ENCODE data around the gene GDF15. TPM values are rescaled to one million over a fixed set of nuclear protein-coding genes. Genes with fewer than 3 reads are reported as not detected.

Gene GDF15
- polyA plus RNA-seq, 3 donors = 0.36 TPM; not detected in 2

GRCh38 chr19:18393836-18394235, 7.9 kb downstream of the GDF15 start:
- Histone ChIP-seq H3K79me2 (ENCODE audit: insufficient read depth, low read length) (peaks cover 98% of the 10 kb centered on the region), H3K36me3 (replicated peaks in 1 of 2; ENCODE audit: control insufficient read depth in 1 of 2, insufficient read depth in 2 of 2, low read length in 2 of 2) (peaks cover 46 to 64% of the 10 kb centered on the region in 2 donors), H3K9me3 (replicated peaks in 1 of 2; ENCODE audit: control insufficient read depth in 1 of 2, insufficient read depth in 1 of 2, low read length in 2 of 2) (no peaks in the 10 kb centered on the region), H3K4me2 (replicated peaks; ENCODE audit: extremely low read depth, low read length, poor library complexity, severe bottlenecking) (peak overlapping the region; percentile 98), H3K9ac (ENCODE audit: insufficient read depth, low read length, poor library complexity, severe bottlenecking) (peak overlapping the region; percentile 83), H3K27ac (ENCODE audit: low read depth in 1 of 2, low read length in 2 of 2) (peak overlapping the region; percentile 96 to 97), H2AFZ (ENCODE audit: insufficient read depth, low read depth, low read length, poor library complexity, severe bottlenecking) (peak overlapping the region; percentile 18), H3K4me1 (ENCODE audit: control insufficient read depth in 1 of 2, insufficient read depth in 2 of 2, low read length in 2 of 2) (peaks cover 79 to 95% of the 10 kb centered on the region in 2 donors), H3K27me3 (ENCODE audit: control insufficient read depth in 2 of 2, insufficient read depth in 2 of 2, low read length in 2 of 2) (no peaks in the 10 kb centered on the region), H4K20me1 (ENCODE audit: insufficient read depth, low read length) (peaks cover 72% of the 10 kb centered on the region), H3K4me3 (replicated peaks in 1 of 3; ENCODE audit: low read depth in 2 of 3, low read length in 3 of 3) (peak overlapping the region; percentile 57 to 100 (median 97))
- peak overlapping the region; percentile 95 to 99 (median 98) for H3K27ac Mint-ChIP-seq
- peaks cover 0 to 4% (median 3%) of the 10 kb centered on the region in 3 donors for H3K27me3 Mint-ChIP-seq (ENCODE audit: low read depth in 3 of 3)
- H3K36me3 Mint-ChIP-seq = peaks cover 60 to 78% of the 10 kb centered on the region in 2 donors
- H3K9me3 Mint-ChIP-seq = peaks cover 0 to 3% (median 0%) of the 10 kb centered on the region in 7 donors
- H3K4me1 Mint-ChIP-seq = peaks cover 69% of the 10 kb centered on the region
- peak; percentile 83 to 90 (median 83) for DNase-seq
- no peak for TF ChIP-seq CTCF (IDR thresholded peaks at IDR 0.05)
- whole genome bisulfite sequencing (ENCODE audit: insufficient coverage) = 6% methylated on average over 7 of the region's 7 CpGs
- peak overlapping the region; percentile 96 to 98 for H3K4me3 Mint-ChIP-seq
- intact Hi-C loops (cut with micrococcal nuclease) = loop anchor here in 1 of 2 donors (1.0 to 5.0 kb wide), 3 partner anchors 7 to 222 kb away; partner anchors contain the start of genes IFI30 and SSBP4

GRCh38 chr19:18396471-18397241, 10.7 kb downstream of the GDF15 start:
- peaks cover 0 to 1% (median 1%) of the 10 kb centered on the region in 3 donors for H3K27me3 Mint-ChIP-seq (ENCODE audit: low read depth in 3 of 3)
- H2AFZ ChIP-seq (ENCODE audit: insufficient read depth, low read depth, low read length, poor library complexity, severe bottlenecking) = no peak overlapping the region
- no peak for DNase-seq

More at GRCh38 chr19:18396471-18397241, 10.7 kb downstream of the GDF15 start:
- Histone ChIP-seq H3K27me3 (ENCODE audit: control insufficient read depth in 2 of 2, insufficient read depth in 2 of 2, low read length in 2 of 2) (no peaks in the 10 kb centered on the region), H3K4me2 (replicated peaks; ENCODE audit: extremely low read depth, low read length, poor library complexity, severe bottlenecking) (peak overlapping the region; percentile 98), H3K4me1 (ENCODE audit: control insufficient read depth in 1 of 2, insufficient read depth in 2 of 2, low read length in 2 of 2) (peaks cover 80 to 95% of the 10 kb centered on the region in 2 donors), H3K79me2 (ENCODE audit: insufficient read depth, low read length) (peaks cover 80% of the 10 kb centered on the region), H4K20me1 (ENCODE audit: insufficient read depth, low read length) (peaks cover 44% of the 10 kb centered on the region), H3K36me3 (replicated peaks in 1 of 2; ENCODE audit: control insufficient read depth in 1 of 2, insufficient read depth in 2 of 2, low read length in 2 of 2) (peaks cover 21 to 36% of the 10 kb centered on the region in 2 donors), H3K27ac (ENCODE audit: low read depth in 1 of 2, low read length in 2 of 2) (peak overlapping the region; percentile 96 to 97), H3K9ac (ENCODE audit: insufficient read depth, low read length, poor library complexity, severe bottlenecking) (peak overlapping the region; percentile 83), H3K4me3 (replicated peaks in 1 of 3; ENCODE audit: low read depth in 2 of 3, low read length in 3 of 3) (peak overlapping the region; percentile 57 to 100 (median 97)), H3K9me3 (replicated peaks in 1 of 2; ENCODE audit: control insufficient read depth in 1 of 2, insufficient read depth in 1 of 2, low read length in 2 of 2) (no peaks in the 10 kb centered on the region)
- peak overlapping the region; percentile 96 to 98 for H3K4me3 Mint-ChIP-seq
- peaks cover 62% of the 10 kb centered on the region for H3K4me1 Mint-ChIP-seq
- peaks cover 0 to 2% (median 0%) of the 10 kb centered on the region in 7 donors for H3K9me3 Mint-ChIP-seq
- peak overlapping the region; percentile 87 to 99 (median 97) for H3K27ac Mint-ChIP-seq
- H3K36me3 Mint-ChIP-seq = peaks cover 35 to 50% of the 10 kb centered on the region in 2 donors
- no peak for TF ChIP-seq CTCF (IDR thresholded peaks at IDR 0.05)
- intact Hi-C loops (cut with micrococcal nuclease) = no loop called here
- WGBS (ENCODE audit: insufficient coverage) = 78% methylated on average over 36 of the region's 37 CpGs

All from CD14-positive monocyte (primary cell).